Psoas muscle (tissue), 8 donors: ENCODE measurements around the gene SMCR8. TPM values are rescaled to one million over a fixed set of nuclear protein-coding genes. Genes with fewer than 3 reads are reported as not detected.

Source experiments
- ATAC-seq, 4 donors: fragments of 200-7000 bp; cut with Tn5 transposase; one replicate each; pipeline ENCODE4 v1.9.1; 2020; ENCODE audit warnings: moderate library complexity in 3 of 4, mild to moderate bottlenecking in 2 of 4
- DNase-seq, 2 donors: peaks; one replicate each; pipeline ENCODE4 v3.0.0-alpha.2; 2020
- H3K27ac ChIP-seq: fragments of 200-600 bp; one replicate; pipeline ENCODE4 v1.8.0; 2022
- H3K27me3 ChIP-seq, 3 donors: fragments of 200-600 bp in 1 of 3; one replicate each; pipeline versions ENCODE4 v1.6.1 to v1.8.0; 2013 to 2022; ENCODE audit warnings: low read length in 2 of 3, mild to moderate bottlenecking in 2 of 3, moderate library complexity in 1 of 3; ENCODE audit not compliant: insufficient read depth in 3 of 3
- H3K36me3 ChIP-seq, 2 donors: fragments of 200-600 bp in 1 of 2; one replicate each; pipeline versions ENCODE4 v1.6.1 to v1.8.0; 2013 to 2022; ENCODE audit warnings: low read depth in 1 of 2, mild to moderate bottlenecking in 1 of 2, moderate library complexity in 1 of 2; ENCODE audit not compliant: insufficient read depth in 1 of 2
- H3K4me1 ChIP-seq: fragments of 200-600 bp; one replicate; pipeline ENCODE4 v1.8.0; 2022
- H3K4me3 ChIP-seq: fragments of 200-600 bp; one replicate; pipeline ENCODE4 v1.8.0; 2022; ENCODE audit warnings: mild to moderate bottlenecking
- H3K9me3 ChIP-seq: fragments of 200-600 bp; one replicate; pipeline ENCODE4 v1.8.0; 2022
- WGBS, 3 donors: extraction: QIAGEN DNeasy Blood & Tissue Kit; methylation state at CpG; one replicate each; pipeline versions ENCODE4 v1.1.6 to v1.1.7; 2013; 5-methylcytosine and 5-hydroxymethylcytosine counted together
- intact Hi-C, 2 donors: fragments of 100-400 bp; cut with DNase I; formaldehyde crosslinking; loops; one replicate each; pipeline versions ENCODE4 v1.11.0 to v1.14.2; 2022
- polyA plus RNA-seq, 3 donors: library from polyadenylated mRNA; stranded (reverse); fragments of 200-250 nt; gene quantifications; one replicate each; pipeline ENCODE4 v1.2.3, GENCODE V29; 2013
- total RNA-seq, 4 donors: library from RNA; stranded (reverse); fragmentation: NEBNext Ultra II Directional in 2 of 4; extraction: Animal tissue kit (Norgen Biotek cat#: 25700) in 2 of 4; gene quantifications; one replicate each; pipeline versions ENCODE4 v1.2.1 to v1.2.4, GENCODE V29; 2021 to 2023
- TF ChIP-seq, protein P1 (sequence below): fragments of 200-600 bp; IDR thresholded peaks from one replicate; pipeline ENCODE4 v1.8.0; 2022; ENCODE audit warnings: antibody characterized with exemption
- donor health status: healthy with polysubstance abuse.
- donor health status: DM: no; HTN: no; CAD: no; lungs with moderate emphysema.
- donor health status: Bipolar disorder and iron deficiency.
- donor health status: healthy.
- donor health status: DM: yes; HTN: yes; CAD: no.
- donor health status: DM: no; HTN: no; CAD: no.
- donor health status: DM: no; HTN: no; CAD: no.
- donor health status: DM: yes; HTN: yes; CAD: no.

Gene SMCR8
- total and polyA plus RNA-seq, 7 donors = 3.9 to 23.4 (median 10.7) TPM

DNA sequence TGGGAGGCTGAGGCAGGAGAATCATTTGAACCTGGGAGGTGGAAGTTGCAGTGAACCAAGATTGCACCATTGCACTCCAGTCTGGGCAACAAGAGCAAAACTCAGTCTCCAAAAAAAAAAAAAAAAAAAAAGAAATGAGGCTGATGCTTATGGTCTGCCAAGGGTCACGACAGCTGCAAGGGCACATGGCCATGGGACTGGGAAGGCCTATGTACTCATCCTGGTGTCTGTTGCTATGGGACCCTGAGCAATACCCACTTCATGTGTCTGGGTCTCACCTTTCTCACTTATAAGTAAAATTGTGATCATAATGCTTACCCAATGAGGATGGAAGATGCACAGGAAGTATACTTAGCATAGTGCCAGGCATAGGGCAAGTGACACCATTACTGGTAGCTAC lies 38.0 kb upstream of the SMCR8 start:
- TF ChIP-seq, protein P1, sequence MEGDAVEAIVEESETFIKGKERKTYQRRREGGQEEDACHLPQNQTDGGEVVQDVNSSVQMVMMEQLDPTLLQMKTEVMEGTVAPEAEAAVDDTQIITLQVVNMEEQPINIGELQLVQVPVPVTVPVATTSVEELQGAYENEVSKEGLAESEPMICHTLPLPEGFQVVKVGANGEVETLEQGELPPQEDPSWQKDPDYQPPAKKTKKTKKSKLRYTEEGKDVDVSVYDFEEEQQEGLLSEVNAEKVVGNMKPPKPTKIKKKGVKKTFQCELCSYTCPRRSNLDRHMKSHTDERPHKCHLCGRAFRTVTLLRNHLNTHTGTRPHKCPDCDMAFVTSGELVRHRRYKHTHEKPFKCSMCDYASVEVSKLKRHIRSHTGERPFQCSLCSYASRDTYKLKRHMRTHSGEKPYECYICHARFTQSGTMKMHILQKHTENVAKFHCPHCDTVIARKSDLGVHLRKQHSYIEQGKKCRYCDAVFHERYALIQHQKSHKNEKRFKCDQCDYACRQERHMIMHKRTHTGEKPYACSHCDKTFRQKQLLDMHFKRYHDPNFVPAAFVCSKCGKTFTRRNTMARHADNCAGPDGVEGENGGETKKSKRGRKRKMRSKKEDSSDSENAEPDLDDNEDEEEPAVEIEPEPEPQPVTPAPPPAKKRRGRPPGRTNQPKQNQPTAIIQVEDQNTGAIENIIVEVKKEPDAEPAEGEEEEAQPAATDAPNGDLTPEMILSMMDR = no peak
- DNase-seq = no peak
- Histone ChIP-seq H3K27me3 (no peaks in the 10 kb centered on the region), H3K27ac (no peak overlapping the region), H3K9me3 (no peaks in the 10 kb centered on the region), H3K4me1 (no peaks in the 10 kb centered on the region), H3K4me3 (no peak overlapping the region), H3K36me3 (peaks cover 5 to 80% of the 10 kb centered on the region in 2 donors)
- ATAC-seq = peak in 1 of 4 donors; percentile 34
- WGBS, 3 donors = 24 to 53% (median 27%) methylated on average over 1 of the region's 1 CpG
- intact Hi-C loops = no loop called here

DNA sequence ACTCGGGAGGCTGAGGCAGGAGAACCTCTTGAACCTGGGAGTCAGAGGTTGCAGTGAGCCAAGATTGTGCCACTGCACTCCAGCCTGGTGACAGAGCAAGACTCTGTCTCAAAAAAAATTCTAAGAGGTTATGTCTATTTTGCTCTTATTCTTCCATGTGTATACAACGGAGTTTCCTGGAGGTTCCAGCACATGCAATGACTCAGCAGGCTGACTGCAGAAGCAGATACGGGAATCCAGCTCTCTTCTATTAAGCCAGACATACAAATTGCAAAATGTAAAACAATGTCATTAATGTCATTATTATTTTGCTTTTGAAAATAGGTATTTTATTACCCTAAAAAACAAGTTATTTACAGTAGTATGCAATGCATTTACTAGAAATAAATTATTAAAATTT lies 36.2 kb upstream of the SMCR8 start:
- Histone ChIP-seq H3K4me1 (no peaks in the 10 kb centered on the region), H3K4me3 (no peak overlapping the region), H3K36me3 (peaks cover 5 to 93% of the 10 kb centered on the region in 2 donors), H3K27me3 (no peaks in the 10 kb centered on the region), H3K9me3 (no peaks in the 10 kb centered on the region), H3K27ac (no peak overlapping the region)
- DNase-seq (no peak), ATAC-seq (no peak)
- 80 to 89% (median 86%) methylated on average over 3 of the region's 3 CpGs for WGBS, 3 donors
- intact Hi-C loops = no loop called here
- TF ChIP-seq, protein P1 = no peak

DNA sequence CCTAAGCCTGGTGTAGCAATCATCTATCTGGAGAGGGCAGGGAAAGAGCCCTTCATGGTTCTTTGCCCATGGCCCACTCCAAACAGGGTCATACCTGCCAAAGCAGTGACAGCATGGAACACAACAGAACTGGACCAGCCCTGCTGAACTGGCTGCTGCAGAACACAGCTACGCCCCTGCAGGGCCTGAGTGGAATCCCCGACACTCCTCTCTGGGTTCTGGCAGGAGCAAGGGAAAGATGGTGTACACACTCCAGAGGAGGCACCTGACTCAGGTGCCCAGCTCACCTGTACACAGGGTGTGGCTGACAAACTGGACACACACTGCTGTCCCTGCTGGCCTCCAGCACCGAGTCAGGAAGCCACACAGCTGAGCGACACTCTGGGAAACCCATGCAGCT lies 34.8 kb upstream of the SMCR8 start:
- Histone ChIP-seq H3K27ac (no peak overlapping the region), H3K27me3 (no peaks in the 10 kb centered on the region), H3K36me3 (peaks cover 5 to 95% of the 10 kb centered on the region in 2 donors), H3K9me3 (no peaks in the 10 kb centered on the region), H3K4me1 (no peaks in the 10 kb centered on the region), H3K4me3 (no peak overlapping the region)
- DNase-seq = no peak
- no peak for ATAC-seq
- intact Hi-C loops = no loop called here
- TF ChIP-seq, protein P1 = no peak
- 94 to 95% (median 94%) methylated on average over 4 of the region's 4 CpGs for WGBS, 3 donors

DNA sequence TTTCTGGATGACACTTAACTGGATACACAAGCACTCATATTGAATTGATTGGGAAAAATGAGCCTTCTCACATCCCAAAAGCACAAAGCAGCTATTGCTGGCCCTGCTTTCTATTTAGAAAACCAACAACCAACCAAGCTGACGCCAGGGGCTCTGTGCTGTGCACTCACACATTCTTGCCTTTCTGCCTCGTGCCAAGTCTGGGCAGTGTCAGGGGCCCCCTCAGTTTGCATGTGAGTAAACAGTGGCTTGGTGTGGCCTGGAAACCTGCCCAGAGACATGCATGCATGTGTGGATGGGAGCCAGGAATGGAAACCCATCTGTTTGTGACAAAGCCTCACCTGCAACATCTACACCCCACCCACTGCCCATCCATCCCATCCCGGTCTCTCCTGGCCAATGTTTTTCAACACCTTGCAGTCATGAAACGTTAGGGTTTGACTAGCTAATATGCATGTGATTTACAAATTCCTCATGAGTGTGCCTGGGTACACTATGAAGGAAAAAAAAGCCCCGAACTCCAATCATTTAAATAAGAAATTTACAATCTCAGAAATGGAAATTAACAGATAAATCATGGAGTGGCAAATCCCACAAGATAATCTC lies 34.2 kb upstream of the SMCR8 start:
- no peak overlapping the region for H3K27ac ChIP-seq
- H3K36me3 ChIP-seq = peaks cover 5 to 99% of the 10 kb centered on the region in 2 donors
- H3K4me3 ChIP-seq = no peak overlapping the region
- no peaks in the 10 kb centered on the region for H3K9me3 ChIP-seq
- ATAC-seq = no peak
- TF ChIP-seq, protein P1 = no peak
- peak in 1 of 2 donors; percentile 19 for DNase-seq
- intact Hi-C loops = no loop called here
- H3K27me3 ChIP-seq = no peaks in the 10 kb centered on the region
- H3K4me1 ChIP-seq = no peaks in the 10 kb centered on the region
- 63 to 78% (median 72%) methylated on average over 5 of the region's 5 CpGs for WGBS, 3 donors

DNA sequence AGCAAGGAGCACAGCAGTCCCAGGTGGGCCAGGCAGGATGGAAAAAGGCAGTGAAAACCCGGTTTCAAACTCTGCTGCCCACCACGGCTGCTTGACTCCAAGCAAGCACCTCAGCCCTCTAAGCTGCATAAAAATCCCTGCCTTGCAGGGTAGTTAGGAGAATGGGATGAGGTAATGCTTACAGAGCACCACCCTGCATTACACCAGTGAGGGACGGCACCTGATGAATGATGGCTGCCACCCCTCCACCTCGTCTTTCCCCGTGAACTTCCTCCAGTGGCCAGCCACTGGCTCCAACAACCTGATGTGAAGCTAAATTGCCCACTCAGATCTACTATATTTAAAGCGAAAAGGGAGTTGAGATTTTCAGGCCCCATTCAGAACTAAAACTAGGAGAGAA lies 33.3 kb upstream of the SMCR8 start:
- WGBS, 3 donors = 85 to 95% (median 89%) methylated on average over 6 of the region's 6 CpGs
- TF ChIP-seq, protein P1 = no peak

More for the DNA sequence above, 33.3 kb upstream of the SMCR8 start:
- Histone ChIP-seq H3K27me3 (no peaks in the 10 kb centered on the region), H3K4me3 (no peak overlapping the region), H3K36me3 (peaks cover 5 to 99% of the 10 kb centered on the region in 2 donors), H3K27ac (no peak overlapping the region), H3K4me1 (no peaks in the 10 kb centered on the region), H3K9me3 (no peaks in the 10 kb centered on the region)
- ATAC-seq (no peak), DNase-seq (no peak)
- intact Hi-C loops = no loop called here
